ENCODE measurements around the gene OASL.

OASL gene

DNA sequence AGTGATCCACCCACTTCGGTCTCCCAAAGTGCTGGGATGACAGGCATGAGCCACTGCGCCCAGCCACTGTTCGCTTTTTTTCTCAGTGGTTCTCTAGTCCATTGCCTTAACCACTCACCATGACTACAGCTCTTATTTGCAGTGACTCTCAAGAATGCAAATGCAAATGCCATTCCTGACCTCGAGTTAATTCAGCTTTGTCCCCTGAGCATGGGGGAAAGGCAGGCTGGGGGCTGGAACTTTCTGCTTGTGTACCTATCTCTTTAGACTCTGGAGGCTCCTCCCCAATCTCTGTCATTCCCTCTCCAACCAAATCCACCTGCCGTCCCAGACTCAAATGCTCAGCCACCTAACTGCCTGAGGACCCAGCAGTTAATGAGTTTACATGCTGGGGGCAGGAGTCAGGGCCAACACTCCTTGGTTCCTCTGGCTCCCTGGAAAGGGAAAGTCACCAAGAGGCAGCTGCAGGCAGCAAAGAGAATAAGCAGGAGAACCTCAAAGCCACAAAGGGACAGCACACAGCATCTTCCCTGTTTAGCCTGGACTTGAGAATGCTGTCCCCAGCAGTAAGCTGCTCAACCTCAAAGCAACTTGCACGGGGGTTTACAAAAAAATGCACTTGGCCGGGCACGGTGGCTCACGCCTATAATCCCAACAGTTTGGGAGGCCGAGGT is 66.0 kb downstream of the OASL start:
- DNase-seq (ENCODE audit: low read depth) = no peak
- no peak overlapping the region for H3K4me3 ChIP-seq (ENCODE audit: low read length)
- TF ChIP-seq, protein P1, sequence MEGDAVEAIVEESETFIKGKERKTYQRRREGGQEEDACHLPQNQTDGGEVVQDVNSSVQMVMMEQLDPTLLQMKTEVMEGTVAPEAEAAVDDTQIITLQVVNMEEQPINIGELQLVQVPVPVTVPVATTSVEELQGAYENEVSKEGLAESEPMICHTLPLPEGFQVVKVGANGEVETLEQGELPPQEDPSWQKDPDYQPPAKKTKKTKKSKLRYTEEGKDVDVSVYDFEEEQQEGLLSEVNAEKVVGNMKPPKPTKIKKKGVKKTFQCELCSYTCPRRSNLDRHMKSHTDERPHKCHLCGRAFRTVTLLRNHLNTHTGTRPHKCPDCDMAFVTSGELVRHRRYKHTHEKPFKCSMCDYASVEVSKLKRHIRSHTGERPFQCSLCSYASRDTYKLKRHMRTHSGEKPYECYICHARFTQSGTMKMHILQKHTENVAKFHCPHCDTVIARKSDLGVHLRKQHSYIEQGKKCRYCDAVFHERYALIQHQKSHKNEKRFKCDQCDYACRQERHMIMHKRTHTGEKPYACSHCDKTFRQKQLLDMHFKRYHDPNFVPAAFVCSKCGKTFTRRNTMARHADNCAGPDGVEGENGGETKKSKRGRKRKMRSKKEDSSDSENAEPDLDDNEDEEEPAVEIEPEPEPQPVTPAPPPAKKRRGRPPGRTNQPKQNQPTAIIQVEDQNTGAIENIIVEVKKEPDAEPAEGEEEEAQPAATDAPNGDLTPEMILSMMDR (conservative IDR thresholded peaks at IDR 0.05; ENCODE audit: low read length) = no peak

DNA sequence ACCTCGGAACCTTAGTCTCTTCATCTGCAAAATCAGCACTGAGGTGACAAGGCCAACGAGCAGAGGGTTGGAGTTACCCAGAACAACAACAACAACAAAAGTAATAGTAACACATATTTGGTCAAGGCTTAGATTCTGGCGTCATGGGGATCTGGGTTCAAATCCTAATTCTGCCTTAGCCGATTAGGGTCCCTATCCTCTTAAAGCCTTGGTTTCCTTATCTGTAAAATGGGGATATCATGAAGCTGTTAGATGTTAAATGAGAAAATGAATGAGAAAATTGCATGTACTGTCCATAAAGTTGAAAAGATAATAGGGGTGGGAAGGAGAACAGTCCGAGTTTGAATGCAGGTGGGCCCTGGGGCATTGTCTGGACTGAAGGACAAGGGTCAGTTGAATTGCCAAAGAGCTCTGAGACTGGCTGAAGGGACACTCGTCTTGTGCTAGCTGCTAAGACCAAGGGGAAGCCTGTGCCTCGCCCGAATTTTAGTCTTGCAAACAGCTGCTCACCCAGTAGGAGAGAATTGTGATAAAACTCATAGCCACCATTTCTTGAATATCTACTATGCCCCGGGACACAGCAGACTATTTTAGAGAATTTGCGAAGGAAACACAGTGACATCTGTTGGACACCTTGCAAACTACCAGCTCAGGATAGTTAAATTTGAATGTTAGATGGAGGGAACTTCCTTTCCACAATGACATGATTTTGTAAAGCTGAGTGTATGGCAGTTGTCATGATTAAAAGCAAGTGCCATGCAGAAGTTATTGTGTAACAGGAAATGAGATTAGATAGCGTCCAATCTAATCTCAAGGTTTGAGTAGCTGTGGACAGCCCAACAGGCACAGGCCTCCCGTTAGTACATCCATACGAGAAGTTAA is 67.5 kb downstream of the OASL start:
- no peak overlapping the region for H3K4me3 ChIP-seq (ENCODE audit: low read length)
- DNase-seq (ENCODE audit: low read depth) = peak; percentile 60
- TF ChIP-seq, protein P1 (conservative IDR thresholded peaks at IDR 0.05; ENCODE audit: low read length) = peak; percentile 91

DNA sequence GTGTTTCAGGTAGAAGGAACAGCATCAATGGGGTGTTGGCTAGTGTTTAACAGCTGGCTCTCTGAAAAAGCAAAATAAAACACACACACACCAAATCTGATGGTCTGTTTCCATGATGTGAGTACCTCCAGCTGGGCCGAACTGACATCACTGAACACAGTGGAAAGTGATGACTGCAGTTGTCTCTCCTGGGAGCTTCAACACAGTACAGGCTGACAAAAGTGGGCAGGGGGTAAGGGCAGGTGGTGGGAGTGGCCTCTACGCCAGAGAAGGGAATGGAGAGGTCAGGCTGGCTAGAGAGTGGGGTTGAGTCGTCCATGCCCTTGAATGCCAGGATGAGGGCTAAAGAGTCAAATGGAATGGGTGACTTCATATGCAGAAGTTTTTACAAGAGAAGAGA is 68.7 kb downstream of the OASL start:
- TF ChIP-seq, protein P1 (conservative IDR thresholded peaks at IDR 0.05; ENCODE audit: low read length) = no peak
- no peak for DNase-seq (ENCODE audit: low read depth)
- H3K4me3 ChIP-seq (ENCODE audit: low read length) = no peak overlapping the region
